Body of pancreas (tissue), 4 donors: ENCODE measurements around the gene NMT1.

ENCODE experiments used
- POLR2A ChIP-seq, 3 donors: fragments of 450-650 bp; IDR thresholded peaks; one replicate each; pipeline ENCODE4 v1.6.1; 2016; ENCODE audit warnings: antibody characterized with exemption in 3 of 3, mild to moderate bottlenecking in 2 of 3
- TF ChIP-seq, protein P1 (sequence below), 7 experiments: fragments of 450-650 bp in 4 of 7; fragments of 200-600 bp in 3 of 7; sonication (generic) in 3 of 7; IDR thresholded peaks; one replicate each; pipeline ENCODE4 v1.5.1; 2016 to 2019; ENCODE audit warnings: antibody characterized with exemption in 7 of 7

DNA sequence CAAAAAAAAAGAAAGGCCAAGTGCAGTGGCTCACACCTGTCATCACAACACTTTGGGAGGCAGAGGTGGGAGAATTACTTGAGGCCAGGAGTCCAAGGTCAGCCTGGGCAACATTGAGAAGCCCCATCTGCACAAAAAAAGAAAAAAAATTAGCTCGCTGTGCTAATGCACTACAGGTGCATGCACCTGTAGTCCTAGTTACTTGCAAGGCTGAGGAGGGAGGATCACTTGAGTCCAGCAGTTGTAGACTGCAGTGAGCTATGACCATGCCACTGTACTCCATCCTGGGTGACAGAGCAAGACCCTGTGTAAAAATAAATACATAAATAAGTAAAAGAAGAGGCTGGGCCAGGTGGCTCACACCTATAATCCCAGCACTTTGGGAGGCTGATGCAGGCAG is 49.4 kb upstream of the NMT1 start:
- TF ChIP-seq POLR2A (IDR thresholded peaks at IDR 0.05) = no peak
- TF ChIP-seq, protein P1, sequence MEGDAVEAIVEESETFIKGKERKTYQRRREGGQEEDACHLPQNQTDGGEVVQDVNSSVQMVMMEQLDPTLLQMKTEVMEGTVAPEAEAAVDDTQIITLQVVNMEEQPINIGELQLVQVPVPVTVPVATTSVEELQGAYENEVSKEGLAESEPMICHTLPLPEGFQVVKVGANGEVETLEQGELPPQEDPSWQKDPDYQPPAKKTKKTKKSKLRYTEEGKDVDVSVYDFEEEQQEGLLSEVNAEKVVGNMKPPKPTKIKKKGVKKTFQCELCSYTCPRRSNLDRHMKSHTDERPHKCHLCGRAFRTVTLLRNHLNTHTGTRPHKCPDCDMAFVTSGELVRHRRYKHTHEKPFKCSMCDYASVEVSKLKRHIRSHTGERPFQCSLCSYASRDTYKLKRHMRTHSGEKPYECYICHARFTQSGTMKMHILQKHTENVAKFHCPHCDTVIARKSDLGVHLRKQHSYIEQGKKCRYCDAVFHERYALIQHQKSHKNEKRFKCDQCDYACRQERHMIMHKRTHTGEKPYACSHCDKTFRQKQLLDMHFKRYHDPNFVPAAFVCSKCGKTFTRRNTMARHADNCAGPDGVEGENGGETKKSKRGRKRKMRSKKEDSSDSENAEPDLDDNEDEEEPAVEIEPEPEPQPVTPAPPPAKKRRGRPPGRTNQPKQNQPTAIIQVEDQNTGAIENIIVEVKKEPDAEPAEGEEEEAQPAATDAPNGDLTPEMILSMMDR (IDR thresholded peaks at IDR 0.05) = no peak
